GM12801 (cell line): ENCODE measurements around the gene UBE2D3.

Experiments used
- CTCF ChIP-seq: IDR thresholded peaks from one replicate; pipeline ENCODE4 v1.5.1; 2011; ENCODE audit warnings: control low read depth; ENCODE audit not compliant: insufficient read length; ENCODE audit errors: extremely low read depth

Gene UBE2D3

GRCh38 chr4:102826890-102827673 is at the start of gene UBE2D3:
TSS of gene UBE2D3 (minus strand) at chr4:102827551. CDS start at chr4:102826508, 1,043 bp downstream.
- no peak for TF ChIP-seq CTCF

GRCh38 chr4:102871772-102872171 is 44.4 kb upstream of the UBE2D3 start:
- TF ChIP-seq CTCF = no peak

- TF ChIP-seq CTCF = no peak
Observed at GRCh38 chr4:102869569-102870197, 42.3 kb upstream of the UBE2D3 start.

GRCh38 chr4:102868781-102869568 is 41.6 kb upstream of the UBE2D3 start, which contains the start of gene CISD2:
TSS of gene CISD2 (plus strand) at chr4:102868992. CDS start at chr4:102869085, 93 bp downstream.
- no peak for TF ChIP-seq CTCF

- no peak for TF ChIP-seq CTCF
Observed at GRCh38 chr4:102868153-102868780, 40.9 kb upstream of the UBE2D3 start.

GRCh38 chr4:102867278-102868152 is 40.2 kb upstream of the UBE2D3 start:
- TF ChIP-seq CTCF = no peak
